ENCODE measurements around the gene ASTL. TPM values are rescaled to one million over a fixed set of nuclear protein-coding genes. Genes with fewer than 3 reads are reported as not detected.

Gene ASTL
- total RNA-seq, 1 donor from 2014 or later, result not detected

- intact Hi-C loops (cut with DNase I), result no loop called here
- Histone ChIP-seq H3K36me3 (no peaks in the 10 kb centered on the region), H3K9me3 (no peaks in the 10 kb centered on the region), H3K4me1 (no peaks in the 10 kb centered on the region), H3K27me3 (no peaks in the 10 kb centered on the region), H3K4me3 (no peak overlapping the region), H3K27ac (no peak overlapping the region)
- DNase-seq (peak; percentile 46), ATAC-seq (peak; percentile 32)
- TF ChIP-seq CTCF (IDR thresholded peaks at IDR 0.05), result no peak
These were observed 39.3 kb downstream of the ASTL start for GRCh38 chr2:96098900-96099590.

DNA sequence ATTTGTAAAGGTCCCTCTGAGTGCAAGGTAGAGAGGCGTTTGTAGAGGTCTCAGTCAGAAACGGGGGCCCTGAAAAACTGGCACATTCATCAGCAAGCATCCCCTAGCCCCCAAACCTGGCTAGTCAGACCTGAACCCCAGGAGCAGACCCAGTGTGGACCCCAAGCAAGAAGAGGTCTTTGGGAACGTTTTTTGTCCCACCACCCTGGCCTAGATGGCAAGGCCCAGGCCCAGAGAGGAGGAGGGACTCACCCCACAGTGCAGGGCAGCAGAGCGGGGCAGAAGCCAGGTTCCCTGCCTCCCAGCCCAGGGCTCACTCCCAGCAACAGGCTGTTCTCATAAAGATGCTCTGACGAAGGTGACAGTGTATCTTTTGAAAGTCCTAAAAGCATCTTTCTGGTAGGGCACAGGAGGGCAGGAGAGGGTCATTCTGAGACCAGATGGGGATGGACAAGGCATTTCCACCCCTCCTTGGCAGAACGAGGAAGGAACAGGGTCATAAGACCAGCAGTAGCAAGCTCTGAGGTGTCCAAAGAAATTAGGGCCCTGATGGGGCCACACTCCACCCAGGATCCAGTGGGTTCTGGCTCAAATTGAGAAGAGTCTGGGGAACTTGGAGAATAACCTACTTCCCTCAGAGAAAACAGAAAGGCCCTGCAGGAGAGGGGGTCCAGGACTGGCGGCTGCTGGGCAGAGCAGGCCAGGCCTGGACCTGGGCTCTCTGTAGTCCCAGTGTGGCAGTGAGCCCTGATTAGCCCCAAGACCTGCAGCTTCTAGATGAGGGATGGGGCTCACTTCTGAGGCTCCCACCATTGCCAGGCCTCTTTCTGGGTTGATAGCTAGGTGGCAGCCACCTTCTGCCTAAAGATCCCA, 40.1 kb downstream of the ASTL start:
- intact Hi-C loops (cut with DNase I), result no loop called here
- TF ChIP-seq CTCF (IDR thresholded peaks at IDR 0.05), result no peak
- no peaks in the 10 kb centered on the region for H3K4me1 ChIP-seq
- no peaks in the 10 kb centered on the region for H3K36me3 ChIP-seq
- H3K4me3 ChIP-seq, result no peak overlapping the region
- ATAC-seq (no peak), DNase-seq (no peak)
- no peaks in the 10 kb centered on the region for H3K9me3 ChIP-seq
- H3K27ac ChIP-seq, result no peak overlapping the region
- H3K27me3 ChIP-seq, result no peaks in the 10 kb centered on the region

DNA sequence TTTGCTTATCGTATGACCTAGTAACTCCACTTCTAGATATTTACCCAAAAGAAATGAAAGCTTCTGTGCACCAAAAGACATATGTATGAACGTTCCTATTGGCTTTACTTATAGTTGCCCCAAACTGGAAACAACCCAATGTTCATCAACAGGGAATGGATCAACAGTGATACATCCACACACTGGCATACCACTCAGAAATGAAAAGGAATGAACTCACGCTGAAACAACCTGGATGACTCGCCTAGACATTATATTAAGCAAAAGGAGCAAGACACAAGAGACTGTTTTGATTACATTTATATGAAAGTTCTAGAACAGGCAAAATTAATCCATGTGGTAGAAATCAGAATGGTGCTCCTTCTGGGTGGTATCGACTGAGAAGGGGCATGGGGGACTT, 40.9 kb downstream of the ASTL start:
- H3K27me3 ChIP-seq, result no peaks in the 10 kb centered on the region
- no peaks in the 10 kb centered on the region for H3K4me1 ChIP-seq
- H3K27ac ChIP-seq, result no peak overlapping the region
- H3K36me3 ChIP-seq, result no peaks in the 10 kb centered on the region
- ATAC-seq (no peak), DNase-seq (no peak)
- TF ChIP-seq CTCF (IDR thresholded peaks at IDR 0.05), result no peak
- no peaks in the 10 kb centered on the region for H3K9me3 ChIP-seq
- intact Hi-C loops (cut with DNase I), result no loop called here
- no peak overlapping the region for H3K4me3 ChIP-seq

GRCh38 chr2:96095116-96095636, 43.1 kb downstream of the ASTL start:
- Histone ChIP-seq H3K9me3 (no peaks in the 10 kb centered on the region), H3K4me1 (no peaks in the 10 kb centered on the region), H3K4me3 (no peak overlapping the region), H3K27ac (no peak overlapping the region), H3K27me3 (no peaks in the 10 kb centered on the region), H3K36me3 (no peaks in the 10 kb centered on the region)
- TF ChIP-seq CTCF (IDR thresholded peaks at IDR 0.05), result no peak
- no peak for ATAC-seq
- intact Hi-C loops (cut with DNase I), result no loop called here
- no peak for DNase-seq

DNA sequence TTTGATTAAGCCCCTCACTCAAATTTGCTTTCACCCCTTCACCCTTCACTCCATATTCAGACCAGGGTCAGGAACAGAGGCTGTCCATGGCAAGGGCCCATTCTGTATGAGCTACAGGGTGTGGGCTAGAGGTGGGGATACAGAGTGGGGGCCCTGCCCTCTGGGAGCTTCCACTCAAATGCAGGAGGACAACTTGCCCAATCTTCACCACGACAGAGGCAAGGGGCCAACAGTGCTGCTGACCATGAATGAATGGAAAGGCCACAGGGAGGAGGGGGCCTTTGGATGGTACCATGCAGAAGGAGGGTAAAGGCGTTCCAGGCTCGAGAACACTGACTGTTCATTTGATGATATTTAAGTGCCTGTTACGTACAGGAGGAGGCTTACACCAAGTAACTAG, 44.8 kb downstream of the ASTL start:
- H3K4me3 ChIP-seq, result no peak overlapping the region
- H3K27ac ChIP-seq, result no peak overlapping the region
- H3K27me3 ChIP-seq, result no peaks in the 10 kb centered on the region
- no peaks in the 10 kb centered on the region for H3K9me3 ChIP-seq
- ATAC-seq (no peak), DNase-seq (no peak)
- intact Hi-C loops (cut with DNase I), result no loop called here
- no peaks in the 10 kb centered on the region for H3K36me3 ChIP-seq
- no peak for TF ChIP-seq CTCF (IDR thresholded peaks at IDR 0.05)
- H3K4me1 ChIP-seq, result no peaks in the 10 kb centered on the region
